BLaER1 (cell line): ENCODE data around the gene MYG1.
A peak's percentile ranks its signal among the peaks of the same experiment; 100 is the strongest.

Experiments used
- H3K27ac ChIP-seq: shearing (Covaris generic); formaldehyde crosslinking; 2 replicates; pipeline ENCODE4 v1.8.1; 2022
- H3K27me3 ChIP-seq: shearing (Covaris generic); formaldehyde crosslinking; 2 replicates; pipeline ENCODE4 v1.8.1; 2022
- H3K36me3 ChIP-seq: shearing (Covaris generic); formaldehyde crosslinking; 2 replicates; pipeline ENCODE4 v1.8.1; 2022
- H3K4me1 ChIP-seq: shearing (Covaris generic); formaldehyde crosslinking; 2 replicates; pipeline ENCODE4 v1.8.1; 2022
- H3K4me2 ChIP-seq: shearing (Covaris generic); formaldehyde crosslinking; 2 replicates; pipeline ENCODE4 v1.8.1; 2022
- H3K4me3 ChIP-seq: shearing (Covaris generic); formaldehyde crosslinking; 2 replicates; pipeline ENCODE4 v1.8.1; 2022
- H3K9ac ChIP-seq: shearing (Covaris generic); formaldehyde crosslinking; 2 replicates; pipeline ENCODE4 v1.8.1; 2022
- H3K9me3 ChIP-seq: shearing (Covaris generic); formaldehyde crosslinking; 2 replicates; pipeline ENCODE4 v1.8.1; 2022
- H4K20me1 ChIP-seq: shearing (Covaris generic); formaldehyde crosslinking; 2 replicates; pipeline ENCODE4 v1.8.1; 2022
- Cebpa-rat ChIP-seq: shearing (Covaris generic); IDR thresholded peaks from 2 replicates; pipeline ENCODE4 v1.8.1; 2022

Gene MYG1

GRCh38 chr12:53347905-53348304, 48.4 kb downstream of the MYG1 start:
- Histone ChIP-seq H3K27ac (no peak overlapping the region), H3K36me3 (no peaks in the 10 kb centered on the region), H3K27me3 (no peaks in the 10 kb centered on the region), H3K4me1 (peaks cover 40% of the 10 kb centered on the region), H3K9me3 (no peaks in the 10 kb centered on the region), H3K9ac (no peak overlapping the region), H3K4me2 (no peak overlapping the region), H4K20me1 (no peaks in the 10 kb centered on the region), H3K4me3 (no peak overlapping the region)
- no peak for TF ChIP-seq Cebpa-rat

GRCh38 chr12:53352331-53353256, 53.1 kb downstream of the MYG1 start:
- H3K4me2 ChIP-seq: 0 out of 2 replicates have a peak overlapping the region, but pooled peaks have one; percentile 1
- H3K27me3 ChIP-seq: no peaks in the 10 kb centered on the region
- no peak overlapping the region for H3K9ac ChIP-seq
- peaks cover 21% of the 10 kb centered on the region for H3K4me1 ChIP-seq
- no peaks in the 10 kb centered on the region for H3K36me3 ChIP-seq
- no peak overlapping the region for H3K4me3 ChIP-seq
- no peak for TF ChIP-seq Cebpa-rat
- no peaks in the 10 kb centered on the region for H3K9me3 ChIP-seq
- no peaks in the 10 kb centered on the region for H4K20me1 ChIP-seq
- H3K27ac ChIP-seq: no peak overlapping the region

- no peaks in the 10 kb centered on the region for H3K27me3 ChIP-seq
- no peak overlapping the region for H3K4me3 ChIP-seq
- no peaks in the 10 kb centered on the region for H3K9me3 ChIP-seq
- no peak overlapping the region for H3K27ac ChIP-seq
- no peak overlapping the region for H3K9ac ChIP-seq
- no peaks in the 10 kb centered on the region for H4K20me1 ChIP-seq
- H3K4me2 ChIP-seq: 0 out of 2 replicates have a peak overlapping the region, but pooled peaks have one; percentile 1
- H3K36me3 ChIP-seq: no peaks in the 10 kb centered on the region
- H3K4me1 ChIP-seq: peaks cover 21% of the 10 kb centered on the region
- TF ChIP-seq Cebpa-rat: no peak
Observed at GRCh38 chr12:53353257-53353655, 53.8 kb downstream of the MYG1 start.

- no peaks in the 10 kb centered on the region for H3K27me3 ChIP-seq
Observed at GRCh38 chr12:53355121-53355520, 55.6 kb downstream of the MYG1 start.

More at GRCh38 chr12:53355121-53355520, 55.6 kb downstream of the MYG1 start:
- Histone ChIP-seq H3K4me1 (peaks cover 21% of the 10 kb centered on the region), H3K36me3 (no peaks in the 10 kb centered on the region), H4K20me1 (no peaks in the 10 kb centered on the region), H3K4me3 (no peak overlapping the region), H3K9ac (no peak overlapping the region), H3K9me3 (no peaks in the 10 kb centered on the region), H3K27ac (no peak overlapping the region), H3K4me2 (no peak overlapping the region; the same call in 1 of the 2 replicates)
- TF ChIP-seq Cebpa-rat: no peak
